ENCODE data around the gene ROPN1B.

Gene ROPN1B

GRCh38 chr3:126026761-126027160 lies 57.8 kb downstream of the ROPN1B start:
- DNase-seq (ENCODE audit: low read depth in 2 of 2) = no peak

- no peak for DNase-seq (ENCODE audit: low read depth in 2 of 2)
Measured at GRCh38 chr3:126028096-126028495, 59.1 kb downstream of the ROPN1B start.

- no peak for DNase-seq (ENCODE audit: low read depth in 2 of 2)
Measured at GRCh38 chr3:126029241-126029640, 60.3 kb downstream of the ROPN1B start.

GRCh38 chr3:126030455-126030854 lies 61.5 kb downstream of the ROPN1B start:
- no peak for DNase-seq (ENCODE audit: low read depth in 2 of 2)

- DNase-seq (ENCODE audit: low read depth in 2 of 2) = no peak
Measured at GRCh38 chr3:126031981-126032471, 63.0 kb downstream of the ROPN1B start.

Data from stimulated activated CD4-positive, alpha-beta T cell treated with anti-CD3 and anti-CD28 coated beads, Interleukin-1b, Interleukin-23, amount 100 ng/mL, for 1 hour (primary cell).